Measurements from ENCODE around the gene LONRF3. TPM values are rescaled to one million over a fixed set of nuclear protein-coding genes. Genes with fewer than 3 reads are reported as not detected.
"Not testable (repeated sequence)": the region's sequence is repeated elsewhere in the genome, so short reads cannot be mapped to it uniquely, and the experiment has no call there.

Gene LONRF3
- total RNA-seq, 1 donor from 2014 or later, result 0.30 TPM

DNA sequence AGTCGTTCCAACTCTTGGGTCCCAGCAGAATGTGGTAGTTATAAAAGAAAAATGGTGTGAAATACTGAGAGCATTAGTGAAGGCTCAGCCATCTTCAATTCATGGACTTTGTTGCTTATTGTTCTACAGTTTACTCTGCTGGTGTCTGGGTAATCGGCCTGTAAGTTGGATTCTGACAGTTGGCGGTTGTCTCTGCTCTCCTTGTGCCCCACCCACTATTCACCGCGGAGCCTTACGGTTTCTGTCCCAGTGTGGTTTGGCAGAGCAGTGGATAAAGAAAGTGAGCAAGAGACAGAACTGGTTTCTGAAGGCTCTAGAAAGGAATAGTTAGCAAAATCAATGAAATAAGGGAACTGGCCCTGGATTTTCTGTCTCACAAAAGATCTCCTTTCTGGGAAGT lies 9.1 kb downstream of the LONRF3 start:
- TF ChIP-seq, protein P1, sequence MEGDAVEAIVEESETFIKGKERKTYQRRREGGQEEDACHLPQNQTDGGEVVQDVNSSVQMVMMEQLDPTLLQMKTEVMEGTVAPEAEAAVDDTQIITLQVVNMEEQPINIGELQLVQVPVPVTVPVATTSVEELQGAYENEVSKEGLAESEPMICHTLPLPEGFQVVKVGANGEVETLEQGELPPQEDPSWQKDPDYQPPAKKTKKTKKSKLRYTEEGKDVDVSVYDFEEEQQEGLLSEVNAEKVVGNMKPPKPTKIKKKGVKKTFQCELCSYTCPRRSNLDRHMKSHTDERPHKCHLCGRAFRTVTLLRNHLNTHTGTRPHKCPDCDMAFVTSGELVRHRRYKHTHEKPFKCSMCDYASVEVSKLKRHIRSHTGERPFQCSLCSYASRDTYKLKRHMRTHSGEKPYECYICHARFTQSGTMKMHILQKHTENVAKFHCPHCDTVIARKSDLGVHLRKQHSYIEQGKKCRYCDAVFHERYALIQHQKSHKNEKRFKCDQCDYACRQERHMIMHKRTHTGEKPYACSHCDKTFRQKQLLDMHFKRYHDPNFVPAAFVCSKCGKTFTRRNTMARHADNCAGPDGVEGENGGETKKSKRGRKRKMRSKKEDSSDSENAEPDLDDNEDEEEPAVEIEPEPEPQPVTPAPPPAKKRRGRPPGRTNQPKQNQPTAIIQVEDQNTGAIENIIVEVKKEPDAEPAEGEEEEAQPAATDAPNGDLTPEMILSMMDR (conservative IDR thresholded peaks at IDR 0.05), result no peak
- DNase-seq (ENCODE audit: low read depth, low spot score), result no peak

GRCh38 chrX:118988911-118989310 lies 14.5 kb downstream of the LONRF3 start:
- no peaks in the 10 kb centered on the region for H3K9me3 Mint-ChIP-seq
- no peak for DNase-seq (ENCODE audit: low read depth, low spot score)

More for the DNA sequence above, 9.1 kb downstream of the LONRF3 start:
- H3K4me1 Mint-ChIP-seq, result no peaks in the 10 kb centered on the region
- no peaks in the 10 kb centered on the region for H3K9me3 Mint-ChIP-seq
- H3K27me3 Mint-ChIP-seq (ENCODE audit: low read depth), result peaks cover 15% of the 10 kb centered on the region
- H3K27ac Mint-ChIP-seq (ENCODE audit: unreplicated experiment), result no peak overlapping the region
- H3K4me3 Mint-ChIP-seq, result no peak overlapping the region
- no peaks in the 10 kb centered on the region for H3K36me3 Mint-ChIP-seq (ENCODE audit: low read depth)

GRCh38 chrX:118989886-118990285 lies 15.5 kb downstream of the LONRF3 start:
- no peaks in the 10 kb centered on the region for H3K9me3 Mint-ChIP-seq
- no peaks in the 10 kb centered on the region for H3K27me3 Mint-ChIP-seq (ENCODE audit: low read depth)
- no peak overlapping the region for H3K27ac Mint-ChIP-seq (ENCODE audit: unreplicated experiment)

More at GRCh38 chrX:118988911-118989310, 14.5 kb downstream of the LONRF3 start:
- peaks cover 4% of the 10 kb centered on the region for H3K36me3 Mint-ChIP-seq (ENCODE audit: low read depth)
- H3K27me3 Mint-ChIP-seq (ENCODE audit: low read depth), result no peaks in the 10 kb centered on the region
- no peak overlapping the region for H3K4me3 Mint-ChIP-seq
- TF ChIP-seq, protein P1 (conservative IDR thresholded peaks at IDR 0.05), result no peak
- no peak overlapping the region for H3K27ac Mint-ChIP-seq (ENCODE audit: unreplicated experiment)
- H3K4me1 Mint-ChIP-seq, result no peaks in the 10 kb centered on the region

DNA sequence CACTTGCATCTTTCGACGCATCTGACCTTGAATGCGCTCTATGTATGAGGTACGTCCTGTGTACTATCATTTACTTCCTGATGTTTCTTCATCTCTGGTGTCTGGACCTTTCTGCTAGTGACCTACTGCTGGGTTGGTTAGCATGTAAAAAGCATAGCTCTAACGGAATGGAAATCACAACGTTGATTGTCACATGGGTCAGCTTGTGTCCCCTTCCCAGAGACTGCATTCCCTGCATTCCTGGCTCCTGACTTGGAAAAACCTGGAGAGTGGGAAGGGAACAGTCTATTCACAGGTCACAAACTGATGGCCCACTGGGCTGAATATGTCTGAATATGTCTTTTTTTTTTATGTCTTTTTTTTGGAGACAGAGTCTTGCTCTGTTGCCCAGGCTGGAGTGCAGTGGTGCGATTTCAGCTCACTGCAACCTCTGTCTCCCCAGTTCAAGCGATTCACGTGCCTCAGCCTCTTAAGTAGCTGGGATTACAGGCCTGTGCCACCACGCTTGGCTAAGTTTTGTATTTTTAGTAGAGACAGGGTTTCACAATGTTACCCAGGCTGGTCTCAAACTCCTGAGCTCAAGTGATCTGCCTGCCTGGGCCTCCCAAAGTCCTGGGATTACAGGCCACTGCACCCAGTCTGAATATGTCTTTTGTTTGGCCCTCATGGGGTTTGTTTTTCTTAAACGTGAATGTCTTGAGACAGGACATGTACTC lies 16.3 kb downstream of the LONRF3 start:
- DNase-seq (ENCODE audit: low read depth, low spot score), result no peak
- no peak overlapping the region for H3K4me3 Mint-ChIP-seq
- peaks cover 3% of the 10 kb centered on the region for H3K27me3 Mint-ChIP-seq (ENCODE audit: low read depth)
- H3K4me1 Mint-ChIP-seq, result no peaks in the 10 kb centered on the region
- TF ChIP-seq, protein P1 (conservative IDR thresholded peaks at IDR 0.05), result no peak
- no peak overlapping the region for H3K27ac Mint-ChIP-seq (ENCODE audit: unreplicated experiment)
- peaks cover 4% of the 10 kb centered on the region for H3K36me3 Mint-ChIP-seq (ENCODE audit: low read depth)
- peaks cover 2% of the 10 kb centered on the region for H3K9me3 Mint-ChIP-seq

More at GRCh38 chrX:118989886-118990285, 15.5 kb downstream of the LONRF3 start:
- TF ChIP-seq, protein P1 (conservative IDR thresholded peaks at IDR 0.05), result no peak
- Mint-ChIP-seq H3K4me3 (no peak overlapping the region), H3K36me3 (ENCODE audit: low read depth) (peaks cover 4% of the 10 kb centered on the region), H3K4me1 (no peaks in the 10 kb centered on the region)
- no peak for DNase-seq (ENCODE audit: low read depth, low spot score)

GRCh38 chrX:118992441-118993121 lies 18.2 kb downstream of the LONRF3 start:
- H3K27me3 Mint-ChIP-seq (ENCODE audit: low read depth); H3K4me1 Mint-ChIP-seq; H3K36me3 Mint-ChIP-seq (ENCODE audit: low read depth); H3K4me3 Mint-ChIP-seq; H3K9me3 Mint-ChIP-seq; H3K27ac Mint-ChIP-seq (ENCODE audit: unreplicated experiment); DNase-seq (ENCODE audit: low read depth, low spot score): not testable (repeated sequence)

- H3K27me3 Mint-ChIP-seq (ENCODE audit: low read depth), result peaks cover 11% of the 10 kb centered on the region
- H3K36me3 Mint-ChIP-seq (ENCODE audit: low read depth), result no peaks in the 10 kb centered on the region
- H3K4me3 Mint-ChIP-seq, result no peak overlapping the region
- H3K9me3 Mint-ChIP-seq, result no peaks in the 10 kb centered on the region
- DNase-seq (ENCODE audit: low read depth, low spot score), result no peak
- no peak overlapping the region for H3K27ac Mint-ChIP-seq (ENCODE audit: unreplicated experiment)
- no peaks in the 10 kb centered on the region for H3K4me1 Mint-ChIP-seq
- TF ChIP-seq, protein P1 (conservative IDR thresholded peaks at IDR 0.05), result no peak
Measured at GRCh38 chrX:119003462-119003861, 29.0 kb downstream of the LONRF3 start.

Data from neural crest cell (in vitro differentiated cells).